ENCODE measurements around the gene EPHA1.

Gene EPHA1

GRCh38 chr7:143394777-143395176, 13.9 kb downstream of the EPHA1 start:
- TF ChIP-seq CTCF (conservative IDR thresholded peaks at IDR 0.05; ENCODE audit: low read length) (no peak), EZH2phosphoT487 (IDR thresholded peaks at IDR 0.05; ENCODE audit: borderline replicate concordance) (no peak)
- Histone ChIP-seq H3K79me2 (ENCODE audit: insufficient read depth, low read length) (peaks cover 4% of the 10 kb centered on the region; the same call in 1 of the 2 replicates), H3K9me2 (replicated peaks; ENCODE audit: low read depth, low read length) (no peaks in the 10 kb centered on the region), H3K9me3 (ENCODE audit: insufficient read depth, low read depth, low read length) (no peaks in the 10 kb centered on the region), H4K20me1 (ENCODE audit: insufficient read depth, low read length, poor library complexity, severe bottlenecking) (peaks cover 3% of the 10 kb centered on the region), H3K4me2 (ENCODE audit: low read depth, low read length, poor library complexity, severe bottlenecking) (no peak overlapping the region), H3K4me3 (ENCODE audit: low read length, poor library complexity, severe bottlenecking) (no peak overlapping the region), H3K4me1 (ENCODE audit: insufficient read depth, low read length, poor library complexity, severe bottlenecking) (peaks cover 10% of the 10 kb centered on the region), H2AFZ (ENCODE audit: low read length) (no peak overlapping the region), H3K27me3 (ENCODE audit: insufficient read depth, low read length, poor library complexity, severe bottlenecking) (no peaks in the 10 kb centered on the region), H3K9ac (ENCODE audit: low read depth, low read length, poor library complexity, severe bottlenecking) (no peak overlapping the region), H3K36me3 (ENCODE audit: insufficient read depth, low read length) (peaks cover 23% of the 10 kb centered on the region; the same call in 1 of the 2 replicates), H3F3A (ENCODE audit: low read depth) (no peaks in the 10 kb centered on the region)

GRCh38 chr7:143394068-143394467, 14.6 kb downstream of the EPHA1 start:
- Histone ChIP-seq H3K9me2 (replicated peaks; ENCODE audit: low read depth, low read length) (no peaks in the 10 kb centered on the region), H3K4me3 (ENCODE audit: low read length, poor library complexity, severe bottlenecking) (no peak overlapping the region), H3K36me3 (ENCODE audit: insufficient read depth, low read length) (peaks cover 30% of the 10 kb centered on the region; the same call in 1 of the 2 replicates), H3F3A (ENCODE audit: low read depth) (no peaks in the 10 kb centered on the region), H2AFZ (ENCODE audit: low read length) (no peak overlapping the region), H3K79me2 (ENCODE audit: insufficient read depth, low read length) (peaks cover 11% of the 10 kb centered on the region; the same call in 1 of the 2 replicates), H3K9ac (ENCODE audit: low read depth, low read length, poor library complexity, severe bottlenecking) (no peak overlapping the region), H3K4me1 (ENCODE audit: insufficient read depth, low read length, poor library complexity, severe bottlenecking) (peaks cover 17% of the 10 kb centered on the region), H3K4me2 (ENCODE audit: low read depth, low read length, poor library complexity, severe bottlenecking) (no peak overlapping the region), H4K20me1 (ENCODE audit: insufficient read depth, low read length, poor library complexity, severe bottlenecking) (peaks cover 3% of the 10 kb centered on the region), H3K27me3 (ENCODE audit: insufficient read depth, low read length, poor library complexity, severe bottlenecking) (no peaks in the 10 kb centered on the region), H3K9me3 (ENCODE audit: insufficient read depth, low read depth, low read length) (no peaks in the 10 kb centered on the region)
- TF ChIP-seq EZH2phosphoT487 (IDR thresholded peaks at IDR 0.05; ENCODE audit: borderline replicate concordance) (no peak), CTCF (conservative IDR thresholded peaks at IDR 0.05; ENCODE audit: low read length) (no peak)

DNA sequence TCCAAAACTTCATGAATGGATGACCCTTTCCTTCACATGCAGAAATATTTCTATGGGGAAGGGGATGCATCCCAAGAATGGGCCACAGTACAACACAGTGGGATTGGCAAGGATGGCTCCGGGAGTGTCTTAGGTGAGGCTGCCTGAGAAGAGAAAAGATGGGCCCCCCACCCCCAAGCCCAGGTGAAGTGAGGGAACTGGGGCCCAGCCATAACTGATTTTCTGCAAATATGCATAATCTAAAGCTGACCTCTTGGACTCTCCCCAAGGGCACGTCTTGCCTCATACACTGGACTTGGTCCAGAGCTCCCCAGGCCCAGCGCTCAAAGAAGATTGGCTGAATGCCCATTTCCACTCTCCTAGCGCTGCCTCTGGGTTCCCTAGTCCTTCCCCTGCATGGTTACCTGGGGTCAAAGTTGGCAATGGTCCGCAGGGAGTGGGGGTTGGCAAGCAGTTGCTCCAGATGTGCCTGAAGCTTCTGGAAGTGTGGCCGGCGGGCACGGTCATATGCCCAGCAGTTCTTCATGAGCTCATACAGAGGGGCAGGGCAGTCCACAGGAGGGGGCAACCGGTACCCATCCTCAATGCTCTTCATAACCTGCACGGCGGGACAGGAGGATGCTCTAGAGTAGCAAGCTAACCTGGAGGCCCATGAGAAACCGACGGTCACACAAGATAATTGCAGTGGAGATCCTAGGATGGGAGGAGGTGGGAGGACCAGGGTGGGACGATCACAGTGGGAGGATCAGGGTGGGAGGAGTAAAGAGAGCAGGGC, 15.2 kb downstream of the EPHA1 start:
- Histone ChIP-seq H3K4me2 (ENCODE audit: low read depth, low read length, poor library complexity, severe bottlenecking) (no peak overlapping the region), H3K4me1 (ENCODE audit: insufficient read depth, low read length, poor library complexity, severe bottlenecking) (peaks cover 21% of the 10 kb centered on the region), H3K9me2 (replicated peaks; ENCODE audit: low read depth, low read length) (no peaks in the 10 kb centered on the region), H3K4me3 (ENCODE audit: low read length, poor library complexity, severe bottlenecking) (no peak overlapping the region), H3K9ac (ENCODE audit: low read depth, low read length, poor library complexity, severe bottlenecking) (no peak overlapping the region), H3K9me3 (ENCODE audit: insufficient read depth, low read depth, low read length) (no peaks in the 10 kb centered on the region), H2AFZ (ENCODE audit: low read length) (no peak overlapping the region), H3K79me2 (ENCODE audit: insufficient read depth, low read length) (peaks cover 16% of the 10 kb centered on the region; the same call in 1 of the 2 replicates), H3K36me3 (ENCODE audit: insufficient read depth, low read length) (peaks cover 36% of the 10 kb centered on the region; the same call in 1 of the 2 replicates), H3F3A (ENCODE audit: low read depth) (no peaks in the 10 kb centered on the region), H4K20me1 (ENCODE audit: insufficient read depth, low read length, poor library complexity, severe bottlenecking) (peaks cover 9% of the 10 kb centered on the region), H3K27me3 (ENCODE audit: insufficient read depth, low read length, poor library complexity, severe bottlenecking) (no peaks in the 10 kb centered on the region)
- TF ChIP-seq EZH2phosphoT487 (IDR thresholded peaks at IDR 0.05; ENCODE audit: borderline replicate concordance) (no peak), CTCF (conservative IDR thresholded peaks at IDR 0.05; ENCODE audit: low read length) (no peak)
